SH-SY5Y (cell line): Measurements from ENCODE around the gene RAB27A.

Source experiments
- GATA2 ChIP-seq: IDR thresholded peaks from 2 replicates; pipeline ENCODE4 v1.6.1; 2011; ENCODE audit warnings: mild to moderate bottlenecking, low read depth, low read length
- GATA3 ChIP-seq: IDR thresholded peaks from 2 replicates; pipeline ENCODE4 v1.6.1; 2011; ENCODE audit warnings: low read depth, mild to moderate bottlenecking, low read length, moderate library complexity

DNA sequence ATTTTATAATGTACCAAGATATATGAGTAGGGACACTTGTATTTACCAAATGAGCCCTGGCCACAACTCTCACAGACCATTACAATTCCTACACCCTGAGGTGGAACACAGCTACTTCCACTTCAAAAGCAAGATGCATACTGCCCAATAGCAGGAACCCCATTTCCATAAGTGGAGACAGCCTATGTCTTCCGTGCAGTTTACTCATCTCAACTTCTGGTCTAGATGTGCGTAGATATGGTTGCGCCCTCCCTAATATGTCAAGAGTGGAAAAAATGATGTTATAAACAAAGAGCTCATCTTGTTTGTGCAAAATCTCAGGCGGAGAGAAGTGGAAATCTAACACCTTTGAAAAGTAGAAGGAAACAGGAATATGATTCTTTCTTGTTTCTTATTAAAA, 44.6 kb downstream of the RAB27A start:
- no peak for TF ChIP-seq GATA2
- no peak for TF ChIP-seq GATA3
